OCI-LY7 (cell line): ENCODE measurements around the gene ABCG5. TPM values are rescaled to one million over a fixed set of nuclear protein-coding genes. Genes with fewer than 3 reads are reported as not detected.

Experiments used
- BruUV-seq: library from RNA; stranded (reverse); fragments of 400-500 nt; replicated peaks from 2 replicates; lab custom pipeline; 2021; lab: Mats Ljungman, UMichigan
- CTCF ChIA-PET: fragments of 300-600 bp; sonication (Branson Sonifier 250); formaldehyde crosslinking; loops from one replicate; lab custom pipeline; 2022; ENCODE audit warnings: antibody characterized with exemption; ENCODE audit not compliant: unreplicated experiment; lab: Charles Lee
- POLR2A ChIA-PET: fragments of 300-600 bp; sonication (Branson Sonifier 250); formaldehyde crosslinking; loops from one replicate; lab custom pipeline; 2022; ENCODE audit warnings: antibody characterized with exemption; lab: Charles Lee
- DNase-seq: peaks from one replicate; pipeline ENCODE4 v3.0.0-alpha.2; 2015; ENCODE audit warnings: low spot score
- H2AFZ ChIP-seq: fragments of 200-600 bp; sonication (generic), shearing (Covaris generic); 2 replicates; pipeline ENCODE4 v1.6.1; 2014; ENCODE audit warnings: mild to moderate bottlenecking, antibody characterized with exemption, low read length, moderate library complexity
- H3K27ac ChIP-seq: fragments of 200-600 bp; sonication (generic); 2 replicates; pipeline ENCODE4 v1.5.1; 2014; ENCODE audit warnings: mixed run types, low read depth, mild to moderate bottlenecking, moderate library complexity, low read length, inconsistent platforms; ENCODE audit not compliant: poor library complexity, severe bottlenecking
- H3K36me3 ChIP-seq: fragments of 200-600 bp; sonication (generic); 2 replicates; pipeline ENCODE4 v1.6.1; 2014; ENCODE audit warnings: mild to moderate bottlenecking, antibody characterized with exemption, low read length, moderate library complexity, mixed read lengths; ENCODE audit not compliant: insufficient read depth
- H3K4me1 ChIP-seq: fragments of 200-600 bp; sonication (generic); 2 replicates; pipeline ENCODE4 v1.5.1; 2014; ENCODE audit warnings: mild to moderate bottlenecking, low read length; ENCODE audit not compliant: insufficient read depth, poor library complexity, severe bottlenecking
- H3K4me2 ChIP-seq: fragments of 200-600 bp; sonication (generic); 2 replicates; pipeline ENCODE4 v1.6.1; 2014; ENCODE audit warnings: mild to moderate bottlenecking, low read length
- H3K4me3 ChIP-seq: fragments of 200-600 bp; sonication (generic); 2 replicates; pipeline ENCODE4 v1.5.1; 2014; ENCODE audit warnings: mild to moderate bottlenecking, low read depth, low read length; ENCODE audit not compliant: poor library complexity, severe bottlenecking
- H3K79me2 ChIP-seq: fragments of 200-600 bp; sonication (generic); 2 replicates; pipeline ENCODE4 v1.6.1; 2016; ENCODE audit warnings: low read depth, mild to moderate bottlenecking, low read length, moderate library complexity, mixed read lengths; ENCODE audit not compliant: insufficient read depth
- H3K9me2 ChIP-seq: fragments of 200-600 bp; sonication (generic); 2 replicates; pipeline ENCODE4 v1.6.1; 2016; ENCODE audit warnings: mild to moderate bottlenecking, low read length, mixed read lengths; ENCODE audit not compliant: insufficient read depth
- H3K9me3 ChIP-seq: fragments of 200-600 bp; sonication (generic); 2 replicates; pipeline ENCODE4 v1.6.1; 2014; ENCODE audit warnings: mild to moderate bottlenecking, mixed run types, low read length, mixed read lengths
- H4K20me1 ChIP-seq: fragments of 200-600 bp; sonication (generic); 2 replicates; pipeline ENCODE4 v1.6.1; 2014; ENCODE audit warnings: mild to moderate bottlenecking, antibody characterized with exemption, low read length, moderate library complexity, mixed read lengths; ENCODE audit not compliant: insufficient read depth
- EZH2phosphoT487 ChIP-seq: fragments of 200-600 bp; sonication (generic); IDR thresholded peaks from 2 replicates; pipeline ENCODE4 v1.6.1; 2018; ENCODE audit warnings: low read depth, borderline replicate concordance, mild to moderate bottlenecking, mixed run types, antibody characterized with exemption, low read length, moderate library complexity, mixed read lengths
- intact Hi-C: fragments of 100-400 bp; cut with micrococcal nuclease; formaldehyde crosslinking; loops from one replicate; pipeline ENCODE4 v1.10.0; 2022; ENCODE audit not compliant: unreplicated experiment
- total RNA-seq, 2 experiments: library from RNA; depleted of rRNA in 1 of 2; stranded (reverse); fragments of >200 nt in 1 of 2; shearing (Covaris generic) in 1 of 2; gene quantifications; 2 replicates each; pipeline ENCODE4 v1.2.3, GENCODE V29; 2014 to 2022
- TF ChIP-seq, protein P1 (sequence below): fragments of 200-600 bp; sonication (generic); conservative IDR thresholded peaks from 2 replicates; pipeline ENCODE4 v1.5.1; 2014; ENCODE audit warnings: mild to moderate bottlenecking, antibody characterized with exemption, low read length, moderate library complexity, mixed read lengths

Gene ABCG5
- total RNA-seq, 2 experiments from 2014 or later = not detected

DNA sequence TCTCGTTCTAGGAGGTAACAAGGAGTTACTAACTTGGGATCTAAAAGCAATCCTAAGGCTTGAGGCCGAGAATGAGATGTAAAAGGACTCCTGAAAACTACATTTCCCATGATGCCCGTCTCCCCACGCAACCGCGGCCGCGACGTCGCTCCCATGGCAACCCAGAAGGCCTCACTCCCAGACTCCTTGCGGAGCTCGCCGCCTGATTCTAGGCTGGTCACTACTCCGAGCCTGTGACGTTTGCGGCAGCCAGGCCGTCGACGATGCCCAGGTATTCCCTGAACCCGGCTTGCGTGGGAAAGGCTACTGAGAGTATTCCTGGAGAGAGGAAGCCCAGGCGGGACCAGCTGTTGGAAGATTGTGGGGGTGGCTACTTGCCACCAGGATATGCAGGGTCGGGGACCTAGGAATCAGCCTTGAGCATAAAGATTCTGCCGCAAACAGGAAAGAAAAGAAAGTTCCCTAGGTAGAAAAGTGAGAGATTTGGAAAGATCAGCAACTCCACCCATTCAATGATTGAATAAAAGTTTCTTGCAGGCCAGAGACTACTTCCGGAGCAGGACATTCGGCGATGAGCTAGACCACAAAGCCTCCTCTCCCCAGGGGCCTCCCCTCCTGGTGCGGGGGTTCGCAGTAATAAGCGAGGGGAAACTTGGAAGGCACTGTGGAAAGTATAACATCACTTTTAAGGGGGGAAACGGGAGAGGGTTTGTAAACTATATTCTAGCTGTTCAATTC lies 64.6 kb downstream of the ABCG5 start, which contains the start of gene DYNC2LI1:
TSS of gene DYNC2LI1 (plus strand) at position 164 of the 738 bp plus-strand sequence. CDS start at position 264, 100 bp downstream.
- ChIA-PET CTCF (interaction anchor here (0.6 kb wide), 1 partner anchor 876 kb away, joined by 3 read pairs; no protein-coding TSS in a partner anchor), POLR2A (interaction anchor here (0.7 to 1.2 kb wide), 4 partner anchors 22 to 199 kb away, joined by 3 to 4 read pairs (median 4); no protein-coding TSS in a partner anchor)
- intact Hi-C loops = loop anchor here (5.0 kb wide), 1 partner anchor 162 kb away; no protein-coding TSS in a partner anchor

DNA sequence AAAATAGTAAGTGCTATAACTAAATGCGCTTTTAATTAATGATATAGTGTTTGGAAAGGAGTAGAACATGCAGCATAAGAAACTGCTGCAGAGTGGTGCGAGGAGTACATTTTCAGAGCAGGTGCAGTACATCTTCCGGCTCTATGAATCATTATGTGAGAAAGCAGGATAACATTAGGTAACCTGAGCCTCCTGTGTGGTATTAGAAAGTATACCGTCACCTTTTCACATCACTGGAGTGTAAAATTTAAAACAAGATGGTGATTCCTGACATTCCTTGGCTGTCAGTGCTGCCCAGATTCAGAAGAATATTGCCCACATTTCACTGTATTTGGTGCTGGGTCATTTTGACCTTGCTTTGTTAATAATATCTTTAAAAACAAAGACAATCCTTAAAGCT lies 72.6 kb downstream of the ABCG5 start:
- no TSS peak for BruUV-seq
- CTCF ChIA-PET = no interaction called here
- POLR2A ChIA-PET = no interaction called here

More for the DNA sequence above, 64.6 kb downstream of the ABCG5 start, which contains the start of gene DYNC2LI1:
- TF ChIP-seq, protein P1, sequence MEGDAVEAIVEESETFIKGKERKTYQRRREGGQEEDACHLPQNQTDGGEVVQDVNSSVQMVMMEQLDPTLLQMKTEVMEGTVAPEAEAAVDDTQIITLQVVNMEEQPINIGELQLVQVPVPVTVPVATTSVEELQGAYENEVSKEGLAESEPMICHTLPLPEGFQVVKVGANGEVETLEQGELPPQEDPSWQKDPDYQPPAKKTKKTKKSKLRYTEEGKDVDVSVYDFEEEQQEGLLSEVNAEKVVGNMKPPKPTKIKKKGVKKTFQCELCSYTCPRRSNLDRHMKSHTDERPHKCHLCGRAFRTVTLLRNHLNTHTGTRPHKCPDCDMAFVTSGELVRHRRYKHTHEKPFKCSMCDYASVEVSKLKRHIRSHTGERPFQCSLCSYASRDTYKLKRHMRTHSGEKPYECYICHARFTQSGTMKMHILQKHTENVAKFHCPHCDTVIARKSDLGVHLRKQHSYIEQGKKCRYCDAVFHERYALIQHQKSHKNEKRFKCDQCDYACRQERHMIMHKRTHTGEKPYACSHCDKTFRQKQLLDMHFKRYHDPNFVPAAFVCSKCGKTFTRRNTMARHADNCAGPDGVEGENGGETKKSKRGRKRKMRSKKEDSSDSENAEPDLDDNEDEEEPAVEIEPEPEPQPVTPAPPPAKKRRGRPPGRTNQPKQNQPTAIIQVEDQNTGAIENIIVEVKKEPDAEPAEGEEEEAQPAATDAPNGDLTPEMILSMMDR = no peak
- no peak for TF ChIP-seq EZH2phosphoT487
- BruUV-seq = no TSS peak
- DNase-seq = peak; percentile 84
- H3K36me3 ChIP-seq = no peaks in the 10 kb centered on the region
- H2AFZ ChIP-seq = peak within 1 kb of the TSS; percentile 94
- H3K27ac ChIP-seq = no peak within 1 kb of the TSS
- peaks cover 8% of the 10 kb centered on the region for H3K4me1 ChIP-seq
- H3K4me2 ChIP-seq = peak within 1 kb of the TSS; percentile 78
- no peaks in the 10 kb centered on the region for H3K79me2 ChIP-seq
- H3K9me2 ChIP-seq = 0 out of 2 replicates have a peak, but pooled peaks cover 4% of the 10 kb centered on the region
- no peaks in the 10 kb centered on the region for H3K9me3 ChIP-seq
- H3K4me3 ChIP-seq = peak within 1 kb of the TSS; percentile 77
- H4K20me1 ChIP-seq = no peaks in the 10 kb centered on the region

More for the DNA sequence above, 72.6 kb downstream of the ABCG5 start:
- H3K27ac ChIP-seq = no peak overlapping the region
- H2AFZ ChIP-seq = no peak overlapping the region
- H3K9me2 ChIP-seq = no peaks in the 10 kb centered on the region
- H3K36me3 ChIP-seq = no peaks in the 10 kb centered on the region
- intact Hi-C loops = no loop called here
- no peaks in the 10 kb centered on the region for H3K4me1 ChIP-seq
- DNase-seq = no peak
- no peak overlapping the region for H3K4me2 ChIP-seq
- H4K20me1 ChIP-seq = no peaks in the 10 kb centered on the region
- TF ChIP-seq EZH2phosphoT487 = no peak
- TF ChIP-seq, protein P1 = no peak
- no peaks in the 10 kb centered on the region for H3K79me2 ChIP-seq
- no peaks in the 10 kb centered on the region for H3K9me3 ChIP-seq
- H3K4me3 ChIP-seq = no peak overlapping the region
